ENCODE data around the gene ZNF579.

Gene ZNF579

DNA sequence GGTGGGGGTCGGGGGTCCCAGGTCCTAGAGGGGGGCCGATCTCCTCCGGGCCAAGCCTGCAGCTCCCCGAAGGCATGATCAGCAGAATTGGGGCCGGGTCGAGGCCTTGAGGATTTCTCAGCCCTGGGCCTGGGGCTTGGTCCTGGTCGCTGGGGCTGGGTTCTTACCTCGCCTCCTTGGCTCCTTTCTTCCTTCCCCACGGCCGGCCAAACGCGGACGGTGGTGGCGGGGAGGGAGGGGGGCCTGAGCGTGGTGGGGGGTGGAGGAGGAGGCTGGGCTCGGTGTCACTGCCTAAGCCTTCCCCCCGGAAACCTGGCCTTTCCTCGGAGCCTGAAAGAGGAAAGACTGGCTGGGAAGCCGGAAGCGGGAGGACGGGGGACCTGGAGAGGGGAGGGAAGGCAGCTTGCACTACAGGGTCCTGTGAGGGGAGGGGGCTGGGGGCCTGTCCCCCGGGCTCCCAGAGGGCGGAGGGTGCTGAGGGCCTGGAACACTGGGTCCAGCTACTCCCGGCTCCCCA is at the start of gene ZNF579:
Gene ZNF579 (minus strand): TSS at position 221 of the 517 bp plus-strand sequence. CDS start 1,209 bp downstream, outside the sequence.
- Mint-ChIP-seq H3K9me3 (no peaks in the 10 kb centered on the region), H3K4me1 (peaks cover 24% of the 10 kb centered on the region), H3K36me3 (peaks cover 24% of the 10 kb centered on the region), H3K4me3 (peak within 1 kb of the TSS; percentile 78), H3K27me3 (no peaks in the 10 kb centered on the region), H3K27ac (peak within 1 kb of the TSS; percentile 76)
- peak; percentile 65 for ATAC-seq

GRCh38 chr19:55626350-55626749 is 45.7 kb upstream of the ZNF579 start:
- Mint-ChIP-seq H3K4me1 (peaks cover 19% of the 10 kb centered on the region), H3K27ac (no peak overlapping the region), H3K27me3 (no peaks in the 10 kb centered on the region), H3K4me3 (no peak overlapping the region), H3K9me3 (no peaks in the 10 kb centered on the region), H3K36me3 (no peaks in the 10 kb centered on the region)
- ATAC-seq: no peak

DNA sequence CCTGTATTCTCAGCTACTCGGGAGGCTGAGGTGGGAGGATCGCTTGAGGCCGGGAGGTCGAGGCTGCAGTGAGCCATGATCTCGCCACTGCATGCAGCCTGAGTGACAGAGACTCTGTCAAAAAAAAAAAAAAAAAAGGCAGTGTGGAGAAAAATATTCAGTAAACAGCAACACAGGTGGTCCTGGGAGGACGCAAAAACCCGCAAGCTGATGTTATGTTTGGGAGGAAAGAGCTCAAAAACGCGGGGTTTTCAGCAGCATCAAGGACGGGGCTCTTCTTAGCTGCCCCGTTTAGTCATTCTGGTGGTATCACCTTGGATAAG is 44.3 kb upstream of the ZNF579 start:
- Mint-ChIP-seq H3K36me3 (peaks cover 7% of the 10 kb centered on the region), H3K27me3 (no peaks in the 10 kb centered on the region), H3K27ac (peak overlapping the region; percentile 94), H3K4me1 (peaks cover 17% of the 10 kb centered on the region), H3K9me3 (no peaks in the 10 kb centered on the region), H3K4me3 (peak overlapping the region; percentile 95)
- ATAC-seq: no peak

DNA sequence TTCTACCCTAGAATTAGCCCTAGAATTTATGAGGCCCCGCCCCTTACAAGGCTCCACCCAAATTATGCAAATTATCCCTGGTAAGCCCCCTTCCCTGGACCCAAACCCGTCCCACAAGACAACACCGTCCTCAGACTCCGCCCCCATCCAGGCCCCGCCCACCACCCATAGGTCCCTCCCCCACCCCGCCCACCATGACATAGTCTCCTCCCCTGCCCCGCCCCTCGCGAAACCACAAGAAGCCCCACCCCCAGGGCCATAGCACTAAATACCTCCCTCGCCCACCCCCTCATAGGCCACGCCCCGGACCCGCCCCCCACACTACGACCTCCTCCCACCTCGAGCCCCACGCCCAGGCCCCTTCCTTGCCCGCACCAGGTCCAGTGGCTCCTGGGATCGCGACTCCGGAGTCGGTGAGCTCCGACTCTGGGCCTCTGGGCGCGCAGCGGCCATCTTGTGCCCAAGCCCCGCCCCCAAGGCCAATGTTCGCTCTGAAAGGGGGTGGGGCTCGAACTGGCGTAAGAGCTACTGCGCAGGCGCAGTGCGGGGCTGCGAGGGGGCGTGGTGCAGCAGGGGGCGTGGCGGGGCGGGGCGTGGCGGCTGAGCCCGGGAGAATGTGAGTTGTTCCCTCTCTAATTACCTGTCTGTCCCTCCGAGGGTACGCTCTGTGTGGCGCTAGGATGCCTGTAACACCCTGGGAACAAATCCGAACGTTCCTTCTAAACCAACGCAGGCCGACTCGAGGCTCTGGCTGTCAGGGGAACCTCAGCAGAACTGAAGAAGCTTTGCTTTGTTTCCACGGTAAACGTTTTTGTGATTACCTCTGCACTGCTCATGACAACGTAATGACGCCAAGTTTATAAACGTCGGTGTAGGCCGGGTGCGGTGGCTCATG is 43.7 kb upstream of the ZNF579 start, which contains the start of gene ZNF784:
Gene ZNF784 (minus strand): TSS at position 458 of the 895 bp plus-strand sequence. CDS start 5 bp downstream, at position 453.
- Mint-ChIP-seq H3K27ac (peak within 1 kb of the TSS; percentile 94), H3K4me1 (peaks cover 17% of the 10 kb centered on the region), H3K36me3 (peaks cover 7% of the 10 kb centered on the region), H3K9me3 (no peaks in the 10 kb centered on the region), H3K27me3 (no peaks in the 10 kb centered on the region), H3K4me3 (peak within 1 kb of the TSS; percentile 95)
- peak; percentile 88 for ATAC-seq

DNA sequence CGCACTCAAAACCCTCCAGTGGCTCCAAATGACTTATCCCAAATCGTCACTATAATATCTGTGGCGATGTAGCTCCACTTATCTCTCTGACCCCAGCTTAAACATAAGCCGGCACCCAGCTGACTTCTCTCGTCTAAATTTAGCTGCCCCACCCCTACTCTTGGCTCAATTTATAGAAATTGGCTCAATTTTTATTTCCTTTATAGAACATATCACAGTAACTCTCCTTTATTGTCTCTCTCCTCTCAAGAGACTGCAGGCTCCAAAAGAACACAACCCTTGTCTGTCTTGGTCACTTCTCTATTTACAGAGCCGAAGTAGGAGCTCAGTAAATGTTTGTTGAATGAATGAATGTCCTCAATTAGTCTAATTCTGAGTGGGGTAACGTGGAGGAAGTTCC is 42.9 kb upstream of the ZNF579 start:
- Mint-ChIP-seq H3K4me1 (peaks cover 17% of the 10 kb centered on the region), H3K27ac (peak overlapping the region; percentile 94), H3K27me3 (no peaks in the 10 kb centered on the region), H3K9me3 (no peaks in the 10 kb centered on the region), H3K36me3 (peaks cover 7% of the 10 kb centered on the region), H3K4me3 (peak overlapping the region; percentile 95)
- ATAC-seq: no peak

DNA sequence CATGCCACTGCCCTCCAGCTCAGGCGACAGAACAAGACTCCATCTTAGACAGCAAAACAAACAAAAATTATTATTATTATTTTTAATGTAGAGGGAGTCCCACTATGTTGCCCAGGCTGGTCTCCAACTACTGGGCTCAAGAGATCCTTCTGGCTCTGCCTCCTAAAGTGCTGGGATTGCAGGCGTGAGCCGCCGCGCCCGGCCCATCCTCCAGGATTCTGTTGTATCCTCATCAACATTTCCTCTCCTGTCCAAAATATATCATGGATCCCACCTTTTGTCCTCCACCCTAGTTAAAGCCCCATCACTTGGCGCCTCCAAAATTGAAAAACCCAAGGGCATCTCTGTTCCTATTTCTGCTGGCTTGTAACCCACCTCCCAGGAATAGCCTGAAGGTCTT is 42.5 kb upstream of the ZNF579 start:
- H3K36me3 Mint-ChIP-seq: peaks cover 7% of the 10 kb centered on the region
- H3K27me3 Mint-ChIP-seq: no peaks in the 10 kb centered on the region
- H3K27ac Mint-ChIP-seq: no peak overlapping the region
- ATAC-seq: no peak
- H3K4me3 Mint-ChIP-seq: no peak overlapping the region
- peaks cover 17% of the 10 kb centered on the region for H3K4me1 Mint-ChIP-seq
- H3K9me3 Mint-ChIP-seq: no peaks in the 10 kb centered on the region

GRCh38 chr19:55622242-55622969 is 41.8 kb upstream of the ZNF579 start:
- Mint-ChIP-seq H3K4me1 (peaks cover 17% of the 10 kb centered on the region), H3K4me3 (no peak overlapping the region), H3K27ac (no peak overlapping the region), H3K27me3 (no peaks in the 10 kb centered on the region), H3K9me3 (no peaks in the 10 kb centered on the region), H3K36me3 (peaks cover 11% of the 10 kb centered on the region)
- ATAC-seq: peak; percentile 29

DNA sequence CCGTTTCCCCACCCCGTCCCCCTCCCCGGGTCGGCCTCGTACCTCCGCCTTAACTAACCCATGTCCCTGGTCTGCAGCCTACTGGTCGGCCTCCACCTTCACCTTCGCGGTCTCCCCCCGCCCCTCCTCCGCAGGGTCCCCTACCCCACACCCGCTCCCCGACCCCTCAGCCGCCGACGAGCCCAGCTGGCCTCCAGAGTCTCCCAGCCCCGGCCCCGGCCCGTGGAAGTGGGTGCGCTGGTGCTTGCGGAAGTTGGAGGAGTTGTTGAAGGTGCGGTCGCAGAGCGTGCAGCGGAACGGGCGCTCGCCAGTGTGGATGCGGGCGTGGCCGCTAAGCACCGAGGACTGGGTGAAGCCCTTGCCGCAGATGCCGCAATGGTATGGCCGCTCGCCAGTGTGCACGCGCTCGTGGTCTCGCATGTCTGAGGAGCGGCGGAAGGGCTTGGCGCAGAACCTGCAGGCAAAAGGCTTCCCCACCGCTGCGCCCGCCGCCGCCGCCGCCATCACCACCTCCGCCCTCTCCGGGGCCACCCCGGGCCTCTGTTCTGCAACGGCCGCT is 41.1 kb upstream of the ZNF579 start:
- Mint-ChIP-seq H3K4me3 (no peak overlapping the region), H3K27ac (no peak overlapping the region), H3K4me1 (peaks cover 17% of the 10 kb centered on the region), H3K9me3 (no peaks in the 10 kb centered on the region), H3K27me3 (no peaks in the 10 kb centered on the region), H3K36me3 (peaks cover 17% of the 10 kb centered on the region)
- no peak for ATAC-seq

GRCh38 chr19:55621205-55621672 is 40.6 kb upstream of the ZNF579 start:
- Mint-ChIP-seq H3K36me3 (peaks cover 21% of the 10 kb centered on the region), H3K27me3 (no peaks in the 10 kb centered on the region), H3K27ac (no peak overlapping the region), H3K4me3 (no peak overlapping the region), H3K9me3 (no peaks in the 10 kb centered on the region), H3K4me1 (peaks cover 17% of the 10 kb centered on the region)
- no peak for ATAC-seq

DNA sequence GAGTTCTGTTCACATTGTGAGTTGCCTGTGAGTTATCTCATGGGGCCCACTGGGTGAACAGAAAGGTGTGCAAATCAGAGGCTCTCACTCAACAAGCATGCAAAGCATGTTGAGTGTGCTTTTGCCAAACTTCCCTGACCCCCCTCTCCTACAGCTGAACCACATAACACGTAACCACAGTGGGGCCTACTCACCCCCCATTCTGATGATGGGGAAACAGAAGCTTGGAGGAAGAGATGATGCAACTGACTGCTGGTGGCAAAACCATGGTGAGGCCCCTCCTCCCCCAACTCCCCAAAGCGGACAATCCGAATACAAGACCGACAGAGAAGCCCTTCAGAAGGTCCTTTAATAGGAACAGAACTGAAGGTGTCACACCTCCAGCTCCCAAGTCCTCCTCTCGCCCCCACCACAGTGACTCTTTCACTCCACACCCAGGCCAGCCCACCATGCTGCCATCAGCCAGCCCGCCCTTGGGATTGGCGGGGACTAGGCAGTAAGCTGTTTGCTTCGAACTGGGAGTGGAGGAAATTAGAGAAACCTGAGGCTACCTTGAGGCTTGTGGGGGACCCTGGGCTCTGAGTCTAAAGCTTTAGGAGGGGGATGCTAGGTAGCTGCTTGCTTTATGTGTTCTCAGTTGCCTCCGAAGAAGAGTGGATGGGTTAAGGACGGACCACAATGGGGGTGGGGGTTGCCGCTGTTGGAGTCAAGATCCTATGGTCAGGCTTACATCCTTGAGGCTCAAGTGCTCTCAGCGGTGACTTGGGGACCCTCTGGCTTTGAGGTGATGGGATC is 40.0 kb upstream of the ZNF579 start:
- no peak overlapping the region for H3K27ac Mint-ChIP-seq
- no peak overlapping the region for H3K4me3 Mint-ChIP-seq
- no peaks in the 10 kb centered on the region for H3K9me3 Mint-ChIP-seq
- H3K27me3 Mint-ChIP-seq: no peaks in the 10 kb centered on the region
- no peak for ATAC-seq
- H3K4me1 Mint-ChIP-seq: peaks cover 17% of the 10 kb centered on the region
- H3K36me3 Mint-ChIP-seq: peaks cover 21% of the 10 kb centered on the region

DNA sequence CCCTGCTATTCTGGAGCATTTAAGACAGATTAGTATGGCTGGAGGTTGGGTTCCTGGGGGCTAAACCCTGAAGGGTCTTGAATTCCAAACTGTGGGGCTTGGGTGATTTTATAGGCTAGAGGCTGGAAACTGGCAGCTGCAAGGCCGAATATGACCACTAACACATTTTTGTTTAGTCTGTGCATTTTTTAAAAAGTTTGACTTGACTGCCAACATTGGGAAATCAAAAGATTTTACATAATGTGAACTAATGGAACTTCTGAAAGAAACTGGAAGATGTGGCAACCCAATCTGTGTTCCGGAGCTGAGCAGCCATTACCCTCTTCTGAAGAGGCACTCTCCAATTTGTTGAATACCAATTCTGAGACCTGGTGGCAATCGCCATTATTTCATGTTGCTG is 38.6 kb upstream of the ZNF579 start:
- Mint-ChIP-seq H3K27me3 (no peaks in the 10 kb centered on the region), H3K4me3 (no peak overlapping the region), H3K36me3 (peaks cover 25% of the 10 kb centered on the region), H3K4me1 (peaks cover 10% of the 10 kb centered on the region), H3K9me3 (no peaks in the 10 kb centered on the region), H3K27ac (no peak overlapping the region)
- no peak for ATAC-seq

GRCh38 chr19:55618426-55618825 is 37.8 kb upstream of the ZNF579 start:
- Mint-ChIP-seq H3K36me3 (peaks cover 34% of the 10 kb centered on the region), H3K4me3 (no peak overlapping the region), H3K27me3 (no peaks in the 10 kb centered on the region), H3K27ac (no peak overlapping the region), H3K9me3 (no peaks in the 10 kb centered on the region), H3K4me1 (peaks cover 3% of the 10 kb centered on the region)
- no peak for ATAC-seq

DNA sequence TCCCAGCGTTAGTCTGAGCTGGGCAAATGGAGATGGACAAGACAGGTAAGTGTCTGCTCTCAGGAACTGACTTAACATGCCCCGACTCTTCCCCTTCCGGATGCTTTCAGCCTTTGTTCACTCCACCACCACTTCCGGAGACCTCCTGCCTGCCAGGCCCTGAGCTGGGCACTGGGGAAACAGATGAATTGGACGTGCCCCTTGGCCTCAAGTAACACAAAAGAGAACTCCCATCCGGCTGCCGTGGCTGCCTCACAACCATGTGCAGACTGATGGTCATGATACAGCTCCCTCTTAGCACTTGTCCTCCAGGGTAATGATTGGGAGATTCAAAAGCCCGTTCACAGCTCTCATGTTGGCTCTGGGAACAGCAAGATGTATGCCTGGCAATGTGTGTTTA is 36.8 kb upstream of the ZNF579 start:
- H3K4me1 Mint-ChIP-seq: peaks cover 9% of the 10 kb centered on the region

GRCh38 chr19:55616395-55616875 is 35.8 kb upstream of the ZNF579 start:
- peaks cover 42% of the 10 kb centered on the region for H3K36me3 Mint-ChIP-seq
- H3K4me1 Mint-ChIP-seq: peaks cover 19% of the 10 kb centered on the region
- no peaks in the 10 kb centered on the region for H3K27me3 Mint-ChIP-seq
- H3K27ac Mint-ChIP-seq: no peak overlapping the region
- H3K9me3 Mint-ChIP-seq: no peaks in the 10 kb centered on the region
- no peak for ATAC-seq
- no peak overlapping the region for H3K4me3 Mint-ChIP-seq

More for the DNA sequence above, 36.8 kb upstream of the ZNF579 start:
- Mint-ChIP-seq H3K27me3 (no peaks in the 10 kb centered on the region), H3K36me3 (peaks cover 42% of the 10 kb centered on the region), H3K4me3 (no peak overlapping the region), H3K9me3 (no peaks in the 10 kb centered on the region), H3K27ac (no peak overlapping the region)
- ATAC-seq: no peak
